ENCODE data around the gene LILRA6. TPM values are rescaled to one million over a fixed set of nuclear protein-coding genes. Genes with fewer than 3 reads are reported as not detected.
"Not testable (repeated sequence)": the region's sequence is repeated elsewhere in the genome, so short reads cannot be mapped to it uniquely, and the experiment has no call there.

LILRA6 gene
- total RNA-seq, 1 experiment from 2014 or later = not detected

DNA sequence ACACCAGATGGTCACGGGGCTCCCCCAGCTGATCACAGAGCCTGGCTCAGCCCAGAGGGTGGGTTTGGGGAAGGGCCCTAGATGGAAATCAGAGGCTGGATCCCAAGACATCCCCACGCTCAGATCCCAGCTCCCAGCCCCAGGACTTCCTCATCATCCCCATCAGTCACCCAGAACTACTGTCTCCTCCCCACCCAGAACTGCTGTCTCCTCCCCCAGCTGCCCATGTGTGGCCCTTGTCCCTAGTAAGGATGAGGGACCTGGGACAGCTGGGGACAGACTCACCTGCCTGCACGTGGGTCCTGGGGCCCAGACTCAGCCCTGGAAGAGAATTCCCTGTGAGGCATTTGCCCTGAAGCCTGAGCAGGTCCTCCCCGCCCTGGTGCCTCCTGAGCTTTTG is 356 bp downstream of the LILRA6 start:
- DNase-seq (ENCODE audit: low read depth); in situ Hi-C loops (cut with HindIII; ENCODE audit: low pct_unique_long_range_greater_than_20kb, low sequenced_read_pairs): not testable (repeated sequence)

DNA sequence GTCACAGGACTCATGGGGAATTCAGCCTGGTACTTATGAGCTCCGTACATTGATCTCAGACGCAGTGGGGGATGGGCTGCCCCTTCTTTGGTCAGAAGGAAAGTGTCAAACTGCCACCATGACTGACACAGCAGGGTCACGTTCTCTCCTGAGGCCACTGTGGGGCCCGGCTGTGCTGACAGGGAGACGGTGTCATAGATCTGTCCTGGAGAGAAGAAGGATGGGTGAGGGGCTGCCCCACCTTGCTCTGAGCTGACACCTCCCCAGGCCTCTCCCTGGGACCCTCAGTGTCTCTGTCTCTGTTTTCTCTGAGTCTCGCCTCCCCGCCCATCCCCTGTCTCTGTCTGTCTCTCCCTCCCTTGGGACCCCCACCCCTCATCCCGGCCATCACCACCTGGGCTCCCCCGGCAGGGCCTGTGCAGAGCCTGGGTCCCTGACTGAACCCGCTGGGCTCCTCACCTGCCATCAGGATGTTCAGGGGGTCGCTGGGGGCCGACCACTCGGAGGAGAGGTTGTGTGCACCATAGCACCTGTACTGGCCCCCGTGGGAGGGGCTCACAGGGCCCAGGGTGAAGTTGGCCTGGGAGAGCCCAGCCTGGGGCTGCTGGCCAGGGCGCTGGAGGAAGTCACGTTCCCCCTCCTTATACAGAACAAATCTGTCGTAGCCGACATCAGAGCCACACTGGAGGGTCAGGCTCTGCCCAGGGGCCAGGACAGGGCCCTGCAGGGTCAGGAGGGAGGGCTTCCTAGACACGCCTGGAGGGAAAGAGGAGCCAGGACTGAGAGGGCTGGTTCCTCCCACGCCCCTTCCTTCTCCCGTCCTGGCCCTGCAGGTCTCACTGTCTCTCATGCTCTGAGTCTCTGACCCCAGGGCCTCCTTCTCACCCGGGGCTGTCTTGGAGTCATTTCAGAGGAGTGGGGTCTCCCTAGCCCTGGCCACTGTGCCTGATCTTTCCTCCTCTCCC is 1.9 kb downstream of the LILRA6 start:
- DNase-seq (ENCODE audit: low read depth); in situ Hi-C loops (cut with HindIII; ENCODE audit: low pct_unique_long_range_greater_than_20kb, low sequenced_read_pairs): not testable (repeated sequence)

DNA sequence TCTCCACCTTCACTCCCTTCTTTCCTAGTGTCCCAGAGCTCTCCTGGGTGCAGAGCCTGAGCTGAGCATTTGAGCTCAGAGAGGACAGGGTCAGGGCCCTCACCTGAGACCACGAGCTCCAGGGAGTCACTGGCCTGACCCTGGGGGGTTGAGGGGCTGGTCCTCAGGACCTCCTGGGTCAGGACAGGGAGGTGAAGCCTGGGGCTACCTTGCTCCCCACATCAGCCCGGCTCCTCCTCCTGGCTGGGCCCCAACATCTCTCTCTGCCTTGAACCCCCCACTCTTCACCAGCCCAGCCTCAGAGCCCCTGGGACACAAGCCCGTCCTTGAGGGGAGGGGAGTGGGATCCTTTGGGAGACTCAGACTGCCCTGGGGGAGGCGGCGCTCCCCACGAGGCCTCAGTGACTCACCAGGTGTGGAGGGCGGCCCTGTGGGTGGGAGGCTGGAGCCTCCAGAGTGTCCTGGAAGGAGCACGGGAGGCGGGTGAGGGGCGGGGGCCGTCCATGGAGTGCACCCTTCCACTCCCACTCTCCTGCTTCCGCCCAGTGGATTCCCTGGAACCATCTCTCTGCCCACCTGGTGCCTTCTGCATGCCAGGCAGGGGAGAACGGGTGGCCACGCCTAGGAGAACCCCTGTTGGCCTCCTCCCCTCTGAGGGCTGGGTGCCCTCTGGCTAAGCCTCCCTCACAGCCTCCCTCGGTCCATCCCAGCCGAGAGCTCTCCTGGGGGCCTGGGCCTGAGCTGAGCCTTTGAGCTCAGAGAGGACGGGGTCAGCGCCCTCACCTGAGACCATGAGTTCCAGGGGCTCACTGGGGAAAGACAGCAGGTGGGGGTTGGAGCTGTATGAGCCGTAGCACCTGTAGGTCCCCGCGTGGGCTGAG is 2.9 kb downstream of the LILRA6 start:
- in situ Hi-C loops (cut with HindIII; ENCODE audit: low pct_unique_long_range_greater_than_20kb, low sequenced_read_pairs); DNase-seq (ENCODE audit: low read depth): not testable (repeated sequence)

DNA sequence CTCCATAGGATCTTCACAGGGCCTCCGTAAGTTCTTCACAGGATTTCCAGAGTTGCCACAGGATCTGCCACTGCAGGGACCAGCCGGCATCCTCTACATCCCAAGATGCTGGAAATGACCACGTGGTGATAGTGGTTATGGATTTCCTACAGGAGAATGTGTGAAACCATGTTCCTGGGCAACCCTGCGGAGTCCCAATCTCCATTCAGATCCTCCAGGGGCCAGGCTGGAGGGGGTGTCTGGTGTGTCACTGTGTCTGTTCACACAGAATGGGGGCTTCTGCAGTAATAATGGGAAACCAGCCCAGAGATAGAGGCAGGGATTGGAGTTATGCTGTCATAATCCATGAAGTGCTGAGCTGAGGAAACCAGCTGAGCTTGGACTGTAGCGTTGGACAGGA is 8.6 kb downstream of the LILRA6 start:
- DNase-seq (ENCODE audit: low read depth) = no peak
- in situ Hi-C loops (cut with HindIII; ENCODE audit: low pct_unique_long_range_greater_than_20kb, low sequenced_read_pairs) = no loop called here

DNA sequence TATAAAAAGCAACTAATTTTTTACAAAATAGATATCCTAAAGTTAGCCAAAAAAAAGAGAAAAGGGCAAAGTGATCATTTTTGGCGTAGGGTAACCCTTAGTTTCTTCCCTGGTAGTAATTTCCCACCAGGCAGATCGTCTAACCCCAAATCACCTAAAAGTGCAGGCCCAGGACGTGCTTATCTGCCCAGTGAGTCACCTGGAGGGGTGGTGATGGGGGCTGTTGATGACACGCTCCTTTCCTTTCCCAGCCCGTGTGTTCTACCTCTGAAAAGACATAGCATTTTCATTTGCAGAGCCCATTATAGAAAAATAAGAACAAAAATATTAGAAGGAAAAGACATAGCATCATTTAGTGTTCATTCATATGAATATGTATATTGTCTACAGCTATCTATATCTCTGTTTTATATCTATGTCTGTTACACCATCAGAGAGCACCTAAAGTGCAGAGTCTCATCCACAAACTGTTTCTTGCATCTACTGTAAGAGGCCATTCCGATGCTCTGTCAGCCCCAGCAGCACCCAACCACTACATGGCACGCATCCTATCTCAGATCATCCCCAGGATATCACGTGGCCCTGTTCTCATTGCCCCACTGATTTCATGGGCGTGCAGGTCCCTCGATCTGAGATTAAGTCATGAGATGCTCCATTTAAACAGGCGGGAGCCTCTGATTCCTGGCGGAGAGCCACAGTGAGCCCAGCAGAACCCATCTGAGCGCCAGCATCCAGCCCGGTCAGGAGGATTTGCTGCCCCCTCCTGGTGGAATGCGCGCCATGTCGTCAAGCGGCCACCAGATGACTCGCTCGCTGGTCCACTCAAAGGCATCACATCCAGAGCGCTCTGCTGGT is 11.3 kb downstream of the LILRA6 start:
- peak; percentile 88 for DNase-seq (ENCODE audit: low read depth)
- in situ Hi-C loops (cut with HindIII; ENCODE audit: low pct_unique_long_range_greater_than_20kb, low sequenced_read_pairs) = no loop called here

DNA sequence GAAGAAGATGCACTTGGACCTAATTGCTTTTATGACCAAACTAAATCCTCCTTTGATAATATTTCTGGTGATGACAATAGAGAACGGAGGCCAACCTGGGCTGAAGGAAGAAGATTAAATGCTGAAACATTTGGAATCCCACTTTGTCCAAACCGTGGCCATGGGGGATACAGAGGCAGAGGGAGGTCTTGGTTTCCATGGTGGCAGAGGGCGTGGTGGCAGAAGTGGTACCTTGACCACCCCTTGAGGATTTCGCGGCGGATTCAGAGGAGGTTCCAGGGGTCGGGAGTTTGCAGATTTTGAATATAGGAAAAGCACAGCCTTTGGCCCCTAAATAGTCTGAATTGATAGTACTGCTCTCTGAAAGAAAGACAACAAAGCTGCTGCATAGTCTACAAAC is 12.6 kb downstream of the LILRA6 start:
- in situ Hi-C loops (cut with HindIII; ENCODE audit: low pct_unique_long_range_greater_than_20kb, low sequenced_read_pairs) = no loop called here
- no peak for DNase-seq (ENCODE audit: low read depth)

DNA sequence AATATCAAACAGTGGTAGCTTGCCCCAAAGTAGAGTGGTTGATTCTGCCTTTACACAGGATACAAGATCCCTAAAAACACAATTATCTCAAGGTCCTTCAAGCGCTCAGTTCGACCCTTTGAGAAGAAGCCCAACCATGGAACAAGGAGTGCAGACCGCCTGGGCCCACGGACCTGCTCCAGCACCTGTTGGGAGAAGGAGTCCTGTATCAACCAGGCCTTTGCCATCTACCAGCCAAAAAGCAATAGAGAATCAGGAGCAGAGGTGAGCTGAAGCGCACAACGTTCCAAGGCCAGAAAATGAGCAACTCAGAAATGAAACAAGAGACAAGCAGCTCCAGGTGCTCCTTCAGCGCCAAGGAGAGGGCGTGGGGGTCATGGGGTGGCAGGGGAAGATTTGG is 13.4 kb downstream of the LILRA6 start:
- DNase-seq (ENCODE audit: low read depth) = no peak
- in situ Hi-C loops (cut with HindIII; ENCODE audit: low pct_unique_long_range_greater_than_20kb, low sequenced_read_pairs) = no loop called here

DNA sequence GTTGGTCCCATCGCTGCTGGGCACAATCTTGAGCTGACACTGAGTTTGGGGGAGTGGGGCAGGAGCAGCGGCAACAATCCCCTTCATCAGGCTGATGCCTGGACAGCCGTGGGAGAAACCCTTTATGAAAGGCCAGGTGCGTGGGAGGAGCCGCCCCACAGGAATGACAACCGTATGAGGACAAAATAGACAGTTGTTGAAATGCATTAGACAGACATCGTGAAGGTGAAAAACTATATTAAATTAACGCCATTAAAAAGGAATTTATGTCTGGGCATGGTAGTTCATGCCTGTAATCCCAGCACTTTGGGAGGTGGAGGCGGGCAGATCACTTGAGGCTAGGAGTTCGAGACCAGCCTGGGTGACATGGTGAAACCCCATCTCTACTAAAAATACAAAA is 18.0 kb downstream of the LILRA6 start:
- in situ Hi-C loops (cut with HindIII; ENCODE audit: low pct_unique_long_range_greater_than_20kb, low sequenced_read_pairs); DNase-seq (ENCODE audit: low read depth): not testable (repeated sequence)

DNA sequence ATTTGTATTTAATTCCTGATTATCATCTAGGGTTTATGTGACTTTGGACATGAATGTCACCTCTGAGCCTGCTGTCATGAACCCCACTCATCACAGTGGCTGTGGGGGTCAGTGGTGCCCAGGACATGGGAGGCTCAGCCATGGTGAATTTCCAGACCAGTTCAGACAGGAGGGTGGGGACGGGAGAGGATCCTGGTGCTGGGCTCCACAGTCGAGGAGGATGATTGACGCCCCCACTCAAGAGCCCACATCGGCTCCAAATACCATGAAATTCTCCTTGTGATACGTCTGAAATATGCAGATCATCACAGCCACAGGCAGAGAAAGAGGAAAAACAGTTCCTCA is 18.7 kb downstream of the LILRA6 start:
- in situ Hi-C loops (cut with HindIII; ENCODE audit: low pct_unique_long_range_greater_than_20kb, low sequenced_read_pairs); DNase-seq (ENCODE audit: low read depth): not testable (repeated sequence)

DNA sequence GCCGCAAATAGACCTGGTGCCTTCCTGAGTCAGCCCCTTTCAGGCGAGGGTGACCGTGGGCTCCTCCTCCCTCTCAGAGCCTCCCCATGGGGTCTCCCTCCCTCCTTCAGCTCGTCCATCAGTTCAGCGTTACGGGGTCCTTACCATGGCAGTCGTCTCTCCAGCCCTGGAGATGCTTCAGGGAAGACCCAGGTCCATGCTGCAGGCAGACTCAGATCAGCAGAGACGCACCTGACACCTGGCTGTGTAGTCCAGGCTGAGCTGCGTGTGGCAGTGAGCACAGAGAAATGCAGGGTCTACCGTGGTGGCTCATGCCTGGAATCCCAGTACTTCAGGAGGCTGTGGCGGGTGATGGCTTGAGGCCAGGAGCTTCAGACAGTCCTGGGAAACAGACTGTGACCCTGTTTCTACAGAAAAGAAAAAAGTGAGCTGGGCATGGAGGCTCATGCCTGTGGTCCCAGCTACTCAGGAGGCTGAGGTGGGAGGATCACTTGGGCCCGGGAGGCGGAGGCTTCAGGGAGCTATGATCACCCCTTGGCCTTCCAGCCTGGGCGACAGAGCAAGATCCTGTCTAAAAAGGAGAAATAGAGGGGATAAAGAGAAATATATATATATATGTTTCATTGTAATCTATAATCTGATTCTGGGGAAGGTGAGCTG is 19.2 kb downstream of the LILRA6 start:
- in situ Hi-C loops (cut with HindIII; ENCODE audit: low pct_unique_long_range_greater_than_20kb, low sequenced_read_pairs) = not testable (repeated sequence)

DNA sequence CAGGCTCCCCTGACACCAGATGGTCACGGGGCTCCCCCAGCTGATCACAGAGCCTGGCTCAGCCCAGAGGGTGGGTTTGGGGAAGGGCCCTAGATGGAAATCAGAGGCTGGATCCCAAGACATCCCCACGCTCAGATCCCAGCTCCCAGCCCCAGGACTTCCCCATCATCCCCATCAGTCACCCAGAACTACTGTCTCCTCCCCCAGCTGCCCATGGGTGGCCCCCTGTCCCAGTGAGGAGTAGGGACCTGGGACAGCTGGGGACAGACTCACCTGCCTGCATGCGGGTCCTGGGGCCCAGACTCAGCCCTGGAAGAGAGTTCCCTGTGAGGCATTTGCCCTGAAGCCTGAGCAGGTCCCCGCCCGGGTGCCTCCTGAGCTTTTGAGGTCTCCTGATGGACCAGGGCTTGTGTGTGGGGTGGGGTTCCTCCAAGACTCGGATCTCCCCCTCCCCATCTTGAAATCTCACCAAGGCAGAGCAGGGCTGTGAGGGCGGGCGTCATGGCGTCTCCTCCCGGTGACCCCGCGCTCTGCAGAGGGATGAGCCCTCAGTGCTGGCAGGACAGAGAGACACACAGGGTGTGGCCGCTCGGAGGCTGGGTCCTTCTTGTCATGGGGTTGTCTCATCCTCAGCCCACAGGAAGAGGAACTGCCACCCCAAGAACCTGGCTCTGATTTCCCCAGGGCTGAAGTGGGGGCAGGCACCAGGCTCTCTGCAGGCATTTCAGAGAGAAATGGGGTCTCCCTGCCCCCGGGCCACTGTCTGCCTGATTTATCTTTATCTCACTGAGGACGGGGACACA is 19.9 kb downstream of the LILRA6 start, which contains the start of gene LILRB3:
TSS of gene LILRB3 (minus strand) at position 534 of the 803 bp plus-strand sequence. CDS start at position 503, 31 bp downstream.
- in situ Hi-C loops (cut with HindIII; ENCODE audit: low pct_unique_long_range_greater_than_20kb, low sequenced_read_pairs); DNase-seq (ENCODE audit: low read depth): not testable (repeated sequence)

More for the DNA sequence above, 19.2 kb downstream of the LILRA6 start:
- DNase-seq (ENCODE audit: low read depth) = not testable (repeated sequence)

DNA sequence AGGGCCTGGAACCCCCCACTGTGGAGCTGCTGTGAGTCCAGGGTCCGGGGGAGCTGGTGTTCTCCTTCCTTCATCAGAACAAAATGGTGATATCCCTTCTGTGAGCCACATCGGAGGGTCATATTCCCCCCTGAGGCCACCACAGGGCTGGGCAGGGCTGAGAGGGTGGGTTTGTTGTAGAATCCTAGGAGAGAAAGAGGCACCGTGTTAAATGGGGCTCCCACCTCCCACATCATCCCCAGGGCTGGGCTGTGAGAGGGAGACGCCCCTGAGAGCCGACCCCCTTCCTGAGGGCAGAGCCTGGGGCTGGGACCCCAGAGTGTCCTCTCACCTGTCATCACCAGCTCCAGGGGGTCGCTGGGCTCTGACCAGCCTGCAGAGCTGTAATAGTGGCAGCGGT is 20.6 kb downstream of the LILRA6 start:
- in situ Hi-C loops (cut with HindIII; ENCODE audit: low pct_unique_long_range_greater_than_20kb, low sequenced_read_pairs) = not testable (repeated sequence)

DNA sequence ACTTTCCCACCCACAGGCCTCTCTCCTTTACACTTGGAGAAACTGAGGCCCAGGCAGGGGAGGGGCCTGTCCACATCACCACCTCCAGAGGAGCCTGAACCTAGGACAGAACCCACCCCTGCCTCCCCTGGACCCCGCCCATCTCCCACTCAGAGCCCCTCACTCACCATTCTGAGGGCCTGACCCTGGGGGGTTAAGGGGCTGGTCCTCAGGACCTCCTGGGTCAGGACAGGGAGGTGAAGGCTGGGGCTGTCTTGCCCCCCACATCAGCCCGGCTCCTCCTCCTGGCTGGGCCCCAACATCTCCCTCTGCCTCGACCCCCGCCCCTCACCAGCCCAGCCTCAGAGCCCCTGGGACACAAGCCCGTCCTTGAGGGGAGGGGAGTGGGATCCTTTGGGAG is 22.9 kb downstream of the LILRA6 start:
- in situ Hi-C loops (cut with HindIII; ENCODE audit: low pct_unique_long_range_greater_than_20kb, low sequenced_read_pairs); DNase-seq (ENCODE audit: low read depth): not testable (repeated sequence)

More for the DNA sequence above, 20.6 kb downstream of the LILRA6 start:
- DNase-seq (ENCODE audit: low read depth) = not testable (repeated sequence)

DNA sequence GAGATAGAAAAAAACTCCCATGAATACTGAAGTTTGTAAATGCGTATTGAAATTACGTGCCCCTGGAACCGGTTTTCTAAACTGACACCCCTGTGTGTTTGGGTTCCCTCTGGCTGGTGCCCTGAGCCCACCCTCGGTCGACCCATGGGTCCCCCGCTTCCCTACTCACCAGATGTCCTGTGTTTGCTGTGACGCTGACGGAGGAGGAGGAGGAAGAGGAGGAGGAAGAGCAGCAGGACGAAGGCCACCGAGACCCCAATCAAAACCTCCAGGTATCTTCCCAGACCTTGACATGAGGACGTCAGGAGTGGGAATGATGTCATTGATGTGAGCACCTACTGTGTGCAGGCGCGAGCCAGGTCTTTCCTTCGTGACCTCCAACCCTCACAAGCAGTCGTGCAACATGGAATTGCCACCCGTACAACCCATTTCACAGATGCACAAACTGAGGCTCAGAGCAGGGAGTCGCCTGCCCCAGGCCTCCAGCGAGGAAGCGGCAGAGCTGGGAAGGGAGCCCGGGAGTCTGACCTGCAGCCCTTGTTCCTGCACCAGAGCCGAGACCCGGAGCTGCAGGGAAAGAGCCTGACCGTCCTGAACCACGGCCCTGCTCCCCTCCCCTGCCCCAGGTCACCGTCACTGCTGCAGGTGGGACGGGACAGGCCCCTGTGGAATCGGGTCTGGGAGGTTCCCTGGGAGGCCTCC is 23.5 kb downstream of the LILRA6 start:
- no peak for DNase-seq (ENCODE audit: low read depth)

DNA sequence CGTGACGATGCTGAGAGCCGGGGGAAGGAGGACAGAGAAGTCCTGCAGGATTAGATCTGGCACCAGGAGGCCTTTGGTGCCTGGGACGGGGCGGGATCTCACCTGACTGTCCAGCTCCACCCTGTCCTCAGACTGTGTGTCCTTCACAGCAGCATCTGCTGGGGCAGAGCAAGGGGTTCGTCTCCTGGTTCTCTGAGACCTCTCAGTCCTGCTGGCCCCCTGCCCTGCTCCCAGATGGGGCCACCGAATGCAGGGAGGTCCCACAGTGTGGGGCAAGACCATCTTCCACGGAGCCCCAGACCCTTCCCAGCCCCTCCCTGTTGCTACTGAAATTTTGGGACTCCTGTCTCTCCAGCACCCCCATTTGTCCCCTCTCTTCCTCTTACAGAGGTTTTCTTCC is 24.3 kb downstream of the LILRA6 start:
- DNase-seq (ENCODE audit: low read depth) = no peak
- in situ Hi-C loops (cut with HindIII; ENCODE audit: low pct_unique_long_range_greater_than_20kb, low sequenced_read_pairs) = no loop called here

More for the DNA sequence above, 23.5 kb downstream of the LILRA6 start:
- in situ Hi-C loops (cut with HindIII; ENCODE audit: low pct_unique_long_range_greater_than_20kb, low sequenced_read_pairs) = no loop called here
